ENCODE measurements around the gene DIRAS3.

Gene DIRAS3

GRCh38 chr1:68029444-68029843 is 21.0 kb downstream of the DIRAS3 start:
- Histone ChIP-seq H3K4me3 (no peak overlapping the region), H3K27me3 (no peaks in the 10 kb centered on the region), H3K4me2 (no peak overlapping the region), H4K20me1 (no peaks in the 10 kb centered on the region), H3K27ac (no peak overlapping the region), H3K36me3 (no peaks in the 10 kb centered on the region), H3K9ac (no peak overlapping the region), H3K4me1 (no peaks in the 10 kb centered on the region), H3K9me3 (replicated peaks in 1 of 11) (peaks cover 0 to 5% (median 0%) of the 10 kb centered on the region in 11 experiments; a peak in 3 of 22 replicates)
- TF ChIP-seq Cebpa-rat (IDR thresholded peaks at IDR 0.05) = peak in 2 of 11 experiments; percentile 12 to 62; a peak in 1 of 22 replicates

DNA sequence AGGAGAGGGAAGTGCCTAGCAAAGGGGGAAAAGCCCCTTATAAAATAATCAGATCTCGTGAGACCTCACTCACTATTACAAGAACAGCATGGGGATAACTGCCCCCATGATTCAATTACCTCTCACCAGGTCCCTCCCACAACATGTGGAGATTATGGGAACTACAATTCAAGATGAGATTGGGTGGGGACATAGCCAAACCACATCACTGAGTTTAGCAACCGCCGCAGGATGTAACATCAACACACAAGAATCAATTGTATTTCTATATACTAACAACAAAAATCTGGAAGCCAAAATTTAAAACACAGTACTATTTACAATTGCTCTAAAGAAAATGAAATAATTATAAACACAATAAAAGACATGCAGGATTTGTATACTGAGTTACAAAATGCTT is 21.9 kb downstream of the DIRAS3 start:
- no peak for TF ChIP-seq Cebpa-rat (IDR thresholded peaks at IDR 0.05)
- H3K9ac ChIP-seq = no peak overlapping the region
- H4K20me1 ChIP-seq = no peaks in the 10 kb centered on the region
- no peak overlapping the region for H3K4me2 ChIP-seq
- H3K27me3 ChIP-seq = no peaks in the 10 kb centered on the region
- no peaks in the 10 kb centered on the region for H3K36me3 ChIP-seq
- H3K4me1 ChIP-seq = no peaks in the 10 kb centered on the region
- no peak overlapping the region for H3K27ac ChIP-seq
- H3K9me3 ChIP-seq (replicated peaks in 1 of 11) = no peaks in the 10 kb centered on the region
- H3K4me3 ChIP-seq = no peak overlapping the region

DNA sequence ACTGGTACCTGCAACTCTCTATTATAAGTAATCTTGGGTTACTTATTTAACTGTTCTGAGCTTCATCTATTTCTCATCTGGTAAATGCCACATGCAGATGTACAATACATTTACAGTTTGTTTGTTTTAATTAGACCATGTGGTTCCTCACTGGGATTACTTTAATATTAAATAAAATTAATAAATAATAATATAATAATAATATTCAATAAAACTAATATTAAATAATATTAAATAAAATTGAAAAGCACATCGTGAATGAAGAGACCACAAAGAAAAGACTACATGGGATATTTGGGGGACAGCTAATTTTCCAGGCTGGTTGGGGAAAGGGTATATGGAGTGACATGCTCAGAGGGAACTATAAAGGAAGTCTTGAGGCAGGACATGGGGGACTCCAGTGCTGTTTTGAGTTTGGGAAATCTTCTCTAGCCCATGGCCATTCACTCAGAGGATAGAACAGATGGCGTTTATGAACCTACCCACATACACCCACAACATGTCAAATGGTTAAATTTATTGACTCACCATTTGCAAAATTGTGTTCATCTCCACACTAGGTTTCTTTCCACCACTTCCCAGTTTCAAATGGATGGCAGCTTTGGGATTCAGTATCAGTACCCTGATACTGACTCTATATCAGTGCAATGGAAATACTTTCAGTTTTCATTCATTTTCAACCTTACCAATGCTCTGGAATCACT is 25.6 kb downstream of the DIRAS3 start:
- H3K27ac ChIP-seq = no peak overlapping the region
- no peaks in the 10 kb centered on the region for H3K4me1 ChIP-seq

GRCh38 chr1:68016381-68016780 is 34.0 kb downstream of the DIRAS3 start:
- H3K4me1 ChIP-seq = peaks cover 0 to 15% (median 0%) of the 10 kb centered on the region in 10 experiments; a peak in 5 of 20 replicates
- H3K27me3 ChIP-seq = no peaks in the 10 kb centered on the region
- H3K9me3 ChIP-seq (replicated peaks in 1 of 11) = peaks cover 0 to 8% (median 6%) of the 10 kb centered on the region in 11 experiments; a peak in 5 of 22 replicates
- no peaks in the 10 kb centered on the region for H4K20me1 ChIP-seq
- H3K36me3 ChIP-seq = no peaks in the 10 kb centered on the region
- H3K4me2 ChIP-seq = no peak overlapping the region
- H3K4me3 ChIP-seq = no peak overlapping the region
- H3K27ac ChIP-seq = no peak overlapping the region
- H3K9ac ChIP-seq = no peak overlapping the region
- TF ChIP-seq Cebpa-rat (IDR thresholded peaks at IDR 0.05) = no peak

More for the DNA sequence above, 25.6 kb downstream of the DIRAS3 start:
- Histone ChIP-seq H4K20me1 (no peaks in the 10 kb centered on the region), H3K9me3 (replicated peaks in 1 of 11) (no peaks in the 10 kb centered on the region), H3K9ac (no peak overlapping the region), H3K27me3 (no peaks in the 10 kb centered on the region), H3K4me3 (no peak overlapping the region), H3K4me2 (no peak overlapping the region), H3K36me3 (no peaks in the 10 kb centered on the region)
- no peak for TF ChIP-seq Cebpa-rat (IDR thresholded peaks at IDR 0.05)

DNA sequence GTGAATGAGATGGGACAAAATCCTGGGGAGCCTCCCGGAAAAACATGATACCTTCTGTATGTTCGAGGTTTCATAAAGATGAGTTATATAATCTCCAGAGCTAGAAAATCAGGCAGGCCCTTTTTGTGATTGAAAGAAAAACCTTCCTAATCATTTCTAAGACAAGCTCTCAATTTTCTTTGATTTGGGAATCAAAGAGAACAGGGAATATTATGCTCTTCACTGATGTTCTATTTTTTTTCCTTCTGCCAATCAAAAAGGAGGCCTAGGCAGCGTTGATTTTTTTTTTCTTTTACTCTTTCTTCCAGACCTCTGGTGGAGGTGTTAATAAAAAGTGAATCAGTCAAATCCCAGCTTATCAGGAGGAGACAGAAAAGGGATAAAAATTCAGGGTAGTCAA is 34.5 kb downstream of the DIRAS3 start:
- H3K36me3 ChIP-seq = no peaks in the 10 kb centered on the region
- H3K4me1 ChIP-seq = peaks cover 0 to 15% (median 0%) of the 10 kb centered on the region in 10 experiments; a peak in 5 of 20 replicates
- no peaks in the 10 kb centered on the region for H4K20me1 ChIP-seq
- H3K4me3 ChIP-seq = no peak overlapping the region
- H3K4me2 ChIP-seq = no peak overlapping the region
- peaks cover 0 to 8% (median 6%) of the 10 kb centered on the region in 11 experiments; a peak in 5 of 22 replicates for H3K9me3 ChIP-seq (replicated peaks in 1 of 11)
- no peaks in the 10 kb centered on the region for H3K27me3 ChIP-seq
- H3K27ac ChIP-seq = no peak overlapping the region
- TF ChIP-seq Cebpa-rat (IDR thresholded peaks at IDR 0.05) = no peak
- H3K9ac ChIP-seq = no peak overlapping the region

GRCh38 chr1:68015369-68015768 is 35.1 kb downstream of the DIRAS3 start:
- Histone ChIP-seq H3K27me3 (no peaks in the 10 kb centered on the region), H3K4me3 (no peak overlapping the region), H3K36me3 (no peaks in the 10 kb centered on the region), H3K9ac (no peak overlapping the region), H4K20me1 (no peaks in the 10 kb centered on the region), H3K4me1 (peaks cover 0 to 15% (median 0%) of the 10 kb centered on the region in 10 experiments; a peak in 5 of 20 replicates), H3K9me3 (replicated peaks in 1 of 11) (peaks cover 0 to 8% (median 6%) of the 10 kb centered on the region in 11 experiments; a peak in 5 of 22 replicates), H3K27ac (no peak overlapping the region), H3K4me2 (no peak overlapping the region)
- TF ChIP-seq Cebpa-rat (IDR thresholded peaks at IDR 0.05) = no peak

- H3K4me1 ChIP-seq = peaks cover 0 to 15% (median 0%) of the 10 kb centered on the region in 10 experiments; a peak in 5 of 20 replicates
- no peak overlapping the region for H3K27ac ChIP-seq
Measured at GRCh38 chr1:68013351-68013750, 37.1 kb downstream of the DIRAS3 start.

GRCh38 chr1:68011657-68012375 is 38.6 kb downstream of the DIRAS3 start:
- TF ChIP-seq Cebpa-rat (IDR thresholded peaks at IDR 0.05) = no peak
- no peaks in the 10 kb centered on the region for H4K20me1 ChIP-seq
- H3K9me3 ChIP-seq (replicated peaks in 1 of 11) = peaks cover 0 to 8% (median 6%) of the 10 kb centered on the region in 11 experiments; a peak in 5 of 22 replicates
- H3K27me3 ChIP-seq = no peaks in the 10 kb centered on the region
- H3K9ac ChIP-seq = no peak overlapping the region
- H3K36me3 ChIP-seq = no peaks in the 10 kb centered on the region
- no peak overlapping the region for H3K4me3 ChIP-seq
- no peak overlapping the region for H3K27ac ChIP-seq
- H3K4me1 ChIP-seq = peaks cover 0 to 15% (median 0%) of the 10 kb centered on the region in 10 experiments; a peak in 5 of 20 replicates
- no peak overlapping the region for H3K4me2 ChIP-seq

More at GRCh38 chr1:68013351-68013750, 37.1 kb downstream of the DIRAS3 start:
- Histone ChIP-seq H3K36me3 (no peaks in the 10 kb centered on the region), H4K20me1 (no peaks in the 10 kb centered on the region), H3K9ac (no peak overlapping the region), H3K4me3 (no peak overlapping the region), H3K4me2 (peak overlapping the region in 3 of 11 experiments; percentile 20 to 44 (median 34); a peak in 3 of 22 replicates), H3K27me3 (no peaks in the 10 kb centered on the region), H3K9me3 (replicated peaks in 1 of 11) (peaks cover 0 to 8% (median 6%) of the 10 kb centered on the region in 11 experiments; a peak in 5 of 22 replicates)
- no peak for TF ChIP-seq Cebpa-rat (IDR thresholded peaks at IDR 0.05)

- Histone ChIP-seq H3K4me3 (no peak overlapping the region), H3K4me1 (peaks cover 0 to 15% (median 0%) of the 10 kb centered on the region in 10 experiments; a peak in 5 of 20 replicates), H3K27me3 (no peaks in the 10 kb centered on the region), H3K27ac (no peak overlapping the region), H3K36me3 (no peaks in the 10 kb centered on the region), H3K4me2 (no peak overlapping the region), H4K20me1 (no peaks in the 10 kb centered on the region), H3K9ac (no peak overlapping the region), H3K9me3 (replicated peaks in 1 of 11) (peaks cover 0 to 8% (median 6%) of the 10 kb centered on the region in 11 experiments; a peak in 5 of 22 replicates)
- TF ChIP-seq Cebpa-rat (IDR thresholded peaks at IDR 0.05) = no peak
Measured at GRCh38 chr1:68010543-68010942, 39.9 kb downstream of the DIRAS3 start.

All from BLaER1 treated with 17β-estradiol and CSF1 and Interleukin-3, amounts not matched to agents 10 nM and 100 nM (cell line).